HEK293 (cell line): ENCODE data around the gene NCKAP5L.

Experiments used
- CTCF ChIA-PET: fragments of 350-600 bp; formaldehyde crosslinking; extraction: SDS; loops from one replicate; lab custom pipeline; 2021; ENCODE audit warnings: antibody characterized with exemption; lab: Yijun Ruan, JAX
- POLR2A ChIA-PET: fragments of 300-600 bp; formaldehyde crosslinking; extraction: SDS; loops from one replicate; lab custom pipeline; 2020; ENCODE audit warnings: antibody characterized with exemption, inconsistent platforms; lab: Yijun Ruan, JAX
- H3K27ac ChIP-seq: fragments of 200-500 bp; sonication (Bioruptor generic); 2 replicates; pipeline ENCODE4 v1.5.1; 2014; ENCODE audit warnings: low read depth, low read length, control low read depth, inconsistent platforms; ENCODE audit errors: extremely low read depth
- H3K36me3 ChIP-seq, 2 experiments: fragments of 200-500 bp in 1 of 2; sonication (Bioruptor generic) in 1 of 2; 1 replicate in 1 of 2; 2 replicates in 1 of 2; pipeline ENCODE4 v1.5.1; 2014 to 2017; ENCODE audit warnings: inconsistent platforms in 2 of 2, low read length in 2 of 2; ENCODE audit not compliant: control insufficient read depth in 2 of 2, insufficient read depth in 1 of 2
- H3K4me1 ChIP-seq: fragments of 200-500 bp; sonication (Bioruptor generic); 2 replicates; pipeline ENCODE4 v1.5.1; 2014; ENCODE audit warnings: mild to moderate bottlenecking, low read length, inconsistent platforms; ENCODE audit not compliant: control insufficient read depth, insufficient read depth
- H3K4me3 ChIP-seq: 2 replicates; pipeline ENCODE4 v1.5.1; 2011; ENCODE audit warnings: low read depth, mild to moderate bottlenecking, control low read depth, low read length, moderate library complexity
- H3K9me3 ChIP-seq: fragments of 200-500 bp; sonication (Bioruptor generic); 2 replicates; pipeline ENCODE4 v1.5.1; 2014; ENCODE audit warnings: low read depth, low read length, inconsistent platforms; ENCODE audit not compliant: control insufficient read depth, insufficient read depth
- BCL11A ChIP-seq: fragments of 450-650 bp; formaldehyde crosslinking; IDR thresholded peaks from 2 replicates; pipeline ENCODE4 v1.5.1; 2016; ENCODE audit warnings: low read depth, missing biosample characterization, missing genetic modification characterization
- FEZF1 ChIP-seq: fragments of 450-650 bp; formaldehyde crosslinking; IDR thresholded peaks from 2 replicates; pipeline ENCODE4 v1.5.1; 2016; ENCODE audit warnings: missing biosample characterization, missing genetic modification characterization
- KLF1 ChIP-seq: fragments of 450-650 bp; formaldehyde crosslinking; IDR thresholded peaks from 2 replicates; pipeline ENCODE4 v1.5.1; 2016; ENCODE audit warnings: missing biosample characterization, missing genetic modification characterization
- OVOL3 ChIP-seq: fragments of 450-650 bp; formaldehyde crosslinking; IDR thresholded peaks from 2 replicates; pipeline ENCODE4 v1.5.1; 2016; ENCODE audit warnings: missing biosample characterization, missing genetic modification characterization
- SALL2 ChIP-seq: fragments of 450-650 bp; formaldehyde crosslinking; IDR thresholded peaks from 2 replicates; pipeline ENCODE4 v1.5.0; 2017; ENCODE audit warnings: missing biosample characterization, mild to moderate bottlenecking, missing genetic modification characterization, borderline replicate concordance
- ZNF184 ChIP-seq: fragments of 450-650 bp; IDR thresholded peaks from 2 replicates; pipeline ENCODE4 v1.5.1; 2018; ENCODE audit warnings: missing biosample characterization, mild to moderate bottlenecking, missing genetic modification characterization
- ZNF202 ChIP-seq: fragments of 450-650 bp; formaldehyde crosslinking; IDR thresholded peaks from 2 replicates; pipeline ENCODE4 v1.5.1; 2016; ENCODE audit warnings: missing biosample characterization, missing genetic modification characterization, borderline replicate concordance
- ZNF24 ChIP-seq: fragments of 450-650 bp; formaldehyde crosslinking; IDR thresholded peaks from 2 replicates; pipeline ENCODE4 v1.5.1; 2016; ENCODE audit warnings: missing biosample characterization, missing genetic modification characterization
- ZNF292 ChIP-seq: fragments of 450-650 bp; formaldehyde crosslinking; IDR thresholded peaks from 2 replicates; pipeline ENCODE4 v1.5.1; 2016; ENCODE audit warnings: low read depth, missing biosample characterization, missing genetic modification characterization, borderline replicate concordance
- ZNF324 ChIP-seq: fragments of 450-650 bp; formaldehyde crosslinking; IDR thresholded peaks from 2 replicates; pipeline ENCODE4 v1.5.1; 2016; ENCODE audit warnings: missing biosample characterization, missing genetic modification characterization
- ZNF335 ChIP-seq: fragments of 450-650 bp; formaldehyde crosslinking; conservative IDR thresholded peaks from 2 replicates; pipeline ENCODE4 v1.5.1; 2016; ENCODE audit warnings: missing biosample characterization, missing genetic modification characterization
- ZNF350 ChIP-seq: fragments of 450-650 bp; formaldehyde crosslinking; IDR thresholded peaks from 2 replicates; pipeline ENCODE4 v1.5.0; 2017; ENCODE audit warnings: missing biosample characterization, mild to moderate bottlenecking, missing genetic modification characterization
- ZNF37A ChIP-seq: fragments of 450-650 bp; IDR thresholded peaks from 2 replicates; pipeline ENCODE4 v1.5.1; 2018; ENCODE audit warnings: missing biosample characterization, missing genetic modification characterization
- ZNF426 ChIP-seq: fragments of 450-650 bp; formaldehyde crosslinking; IDR thresholded peaks from 2 replicates; pipeline ENCODE4 v1.5.1; 2017; ENCODE audit warnings: missing biosample characterization, missing genetic modification characterization, mild to moderate bottlenecking, inconsistent platforms, moderate library complexity
- ZNF473 ChIP-seq: fragments of 450-650 bp; formaldehyde crosslinking; IDR thresholded peaks from 2 replicates; pipeline ENCODE4 v1.5.1; 2017; ENCODE audit warnings: missing biosample characterization, missing genetic modification characterization
- ZNF610 ChIP-seq: fragments of 450-650 bp; formaldehyde crosslinking; IDR thresholded peaks from 2 replicates; pipeline ENCODE4 v1.5.1; 2016; ENCODE audit warnings: missing biosample characterization, missing genetic modification characterization, borderline replicate concordance
- ZNF701 ChIP-seq: fragments of 450-650 bp; formaldehyde crosslinking; IDR thresholded peaks from 2 replicates; pipeline ENCODE4 v1.5.1; 2016; ENCODE audit warnings: missing biosample characterization, missing genetic modification characterization
- ZNF768 ChIP-seq: fragments of 450-650 bp; formaldehyde crosslinking; IDR thresholded peaks from 2 replicates; pipeline ENCODE4 v1.5.1; 2018; ENCODE audit warnings: missing biosample characterization, mild to moderate bottlenecking, missing genetic modification characterization
- TF ChIP-seq, protein P1 (sequence below): fragments of 450-650 bp; formaldehyde crosslinking; IDR thresholded peaks from 2 replicates; pipeline ENCODE4 v1.5.1; 2016; ENCODE audit warnings: missing biosample characterization, missing genetic modification characterization
- TF ChIP-seq, protein P2 (sequence below): fragments of 450-650 bp; formaldehyde crosslinking; IDR thresholded peaks from 2 replicates; pipeline ENCODE4 v1.5.1; 2016; ENCODE audit warnings: missing biosample characterization, missing genetic modification characterization
- TF ChIP-seq, protein P3 (sequence below): fragments of 450-650 bp; formaldehyde crosslinking; IDR thresholded peaks from 2 replicates; pipeline ENCODE4 v1.5.1; 2016; ENCODE audit warnings: missing biosample characterization, missing genetic modification characterization

Gene NCKAP5L

DNA sequence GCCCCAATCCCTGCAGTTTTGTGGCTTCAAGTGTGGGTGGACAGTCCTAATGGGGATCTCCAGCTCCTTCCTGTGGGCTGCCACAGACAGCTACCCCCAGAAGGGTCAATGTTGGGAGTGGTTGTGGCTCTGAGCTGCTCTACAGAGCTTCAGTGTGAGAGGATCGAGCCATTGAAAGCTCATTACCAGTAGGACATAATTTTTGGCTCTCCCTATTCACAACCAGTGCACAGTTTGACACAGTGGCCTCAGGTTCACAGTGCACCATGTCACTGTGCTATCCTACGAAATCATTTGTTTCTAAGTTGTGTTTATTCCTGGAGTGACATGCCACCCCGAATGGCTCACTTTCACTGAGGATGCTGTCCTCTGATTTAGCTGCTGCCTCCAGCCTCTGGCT, 64.1 kb downstream of the NCKAP5L start:
- POLR2A ChIA-PET, result interaction anchor here (1.2 to 1.3 kb wide), 2 partner anchors 20 to 23 kb away, joined by 3 to 7 read pairs; partner anchors contain the start of gene TMBIM6
- H3K36me3 ChIP-seq, result peaks cover 34 to 58% of the 10 kb centered on the region in 2 experiments
- H3K27ac ChIP-seq, result no peak overlapping the region
- H3K4me1 ChIP-seq, result no peaks in the 10 kb centered on the region
- no peaks in the 10 kb centered on the region for H3K9me3 ChIP-seq
- no peak overlapping the region for H3K4me3 ChIP-seq
- CTCF ChIA-PET, result interaction anchor here (0.5 to 3.2 kb wide), 10 partner anchors 9 to 311 kb away, joined by 3 to 20 read pairs (median 4); partner anchors contain the start of gene TMBIM6
- TF ChIP-seq SALL2 (tag by site-specific recombination) (no peak), ZNF426 (tag by site-specific recombination) (no peak), ZNF768 (tag by site-specific recombination) (no peak), ZNF350 (tag by site-specific recombination) (no peak), BCL11A (no peak), ZNF202 (tag by site-specific recombination) (no peak), ZNF473 (no peak), ZNF37A (tag by site-specific recombination) (no peak), ZNF701 (tag by site-specific recombination) (no peak), ZNF324 (tag by site-specific recombination) (no peak), KLF1 (no peak), ZNF24 (no peak), ZNF292 (no peak), ZNF335 (tag by site-specific recombination) (no peak), OVOL3 (tag by site-specific recombination) (no peak), ZNF610 (tag by site-specific recombination) (no peak)
- TF ChIP-seq, protein P1, sequence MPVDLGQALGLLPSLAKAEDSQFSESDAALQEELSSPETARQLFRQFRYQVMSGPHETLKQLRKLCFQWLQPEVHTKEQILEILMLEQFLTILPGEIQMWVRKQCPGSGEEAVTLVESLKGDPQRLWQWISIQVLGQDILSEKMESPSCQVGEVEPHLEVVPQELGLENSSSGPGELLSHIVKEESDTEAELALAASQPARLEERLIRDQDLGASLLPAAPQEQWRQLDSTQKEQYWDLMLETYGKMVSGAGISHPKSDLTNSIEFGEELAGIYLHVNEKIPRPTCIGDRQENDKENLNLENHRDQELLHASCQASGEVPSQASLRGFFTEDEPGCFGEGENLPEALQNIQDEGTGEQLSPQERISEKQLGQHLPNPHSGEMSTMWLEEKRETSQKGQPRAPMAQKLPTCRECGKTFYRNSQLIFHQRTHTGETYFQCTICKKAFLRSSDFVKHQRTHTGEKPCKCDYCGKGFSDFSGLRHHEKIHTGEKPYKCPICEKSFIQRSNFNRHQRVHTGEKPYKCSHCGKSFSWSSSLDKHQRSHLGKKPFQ, result no peak
- TF ChIP-seq, protein P2, sequence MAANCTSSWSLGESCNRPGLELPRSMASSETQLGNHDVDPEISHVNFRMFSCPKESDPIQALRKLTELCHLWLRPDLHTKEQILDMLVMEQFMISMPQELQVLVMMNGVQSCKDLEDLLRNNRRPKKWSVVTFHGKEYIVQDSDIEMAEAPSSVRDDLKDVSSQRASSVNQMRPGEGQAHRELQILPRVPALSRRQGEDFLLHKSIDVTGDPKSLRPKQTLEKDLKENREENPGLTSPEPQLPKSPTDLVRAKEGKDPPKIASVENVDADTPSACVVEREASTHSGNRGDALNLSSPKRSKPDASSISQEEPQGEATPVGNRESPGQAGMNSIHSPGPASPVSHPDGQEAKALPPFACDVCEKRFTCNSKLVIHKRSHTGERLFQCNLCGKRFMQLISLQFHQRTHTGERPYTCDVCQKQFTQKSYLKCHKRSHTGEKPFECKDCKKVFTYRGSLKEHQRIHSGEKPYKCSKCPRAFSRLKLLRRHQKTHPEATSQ (tag by site-specific recombination), result no peak

DNA sequence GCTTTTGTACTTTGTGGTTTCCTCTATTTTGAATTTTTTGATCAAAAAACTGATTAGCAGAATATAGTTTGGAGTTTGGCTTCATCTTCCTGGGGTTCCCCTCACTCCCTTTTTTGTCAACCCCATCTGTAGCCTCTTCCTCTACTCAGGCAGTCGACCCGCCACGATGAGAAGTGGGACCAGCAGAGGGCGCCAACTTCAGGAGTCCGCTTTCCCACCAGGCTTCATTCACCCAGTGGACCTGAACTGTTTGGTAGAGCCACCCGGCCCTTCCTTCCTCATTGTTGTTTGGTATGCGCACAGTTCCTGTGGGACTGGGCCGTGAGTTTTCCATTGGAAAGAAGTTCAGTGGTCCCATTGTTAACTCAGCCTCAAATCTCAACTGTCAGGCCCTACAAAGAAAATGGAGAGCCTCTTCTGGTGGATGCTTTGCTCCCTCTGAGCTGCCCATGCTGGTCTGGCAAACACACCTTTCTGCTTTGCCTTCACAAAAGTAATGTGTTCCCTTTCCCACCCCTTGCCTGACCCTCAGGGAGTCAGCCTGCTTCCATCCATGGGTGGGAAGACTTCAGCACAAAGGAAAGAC, 65.1 kb downstream of the NCKAP5L start:
- TF ChIP-seq FEZF1 (tag by site-specific recombination) (no peak), ZNF184 (0 out of 2 replicates have a peak, but pooled peaks have one; percentile 21)
- TF ChIP-seq, protein P3, sequence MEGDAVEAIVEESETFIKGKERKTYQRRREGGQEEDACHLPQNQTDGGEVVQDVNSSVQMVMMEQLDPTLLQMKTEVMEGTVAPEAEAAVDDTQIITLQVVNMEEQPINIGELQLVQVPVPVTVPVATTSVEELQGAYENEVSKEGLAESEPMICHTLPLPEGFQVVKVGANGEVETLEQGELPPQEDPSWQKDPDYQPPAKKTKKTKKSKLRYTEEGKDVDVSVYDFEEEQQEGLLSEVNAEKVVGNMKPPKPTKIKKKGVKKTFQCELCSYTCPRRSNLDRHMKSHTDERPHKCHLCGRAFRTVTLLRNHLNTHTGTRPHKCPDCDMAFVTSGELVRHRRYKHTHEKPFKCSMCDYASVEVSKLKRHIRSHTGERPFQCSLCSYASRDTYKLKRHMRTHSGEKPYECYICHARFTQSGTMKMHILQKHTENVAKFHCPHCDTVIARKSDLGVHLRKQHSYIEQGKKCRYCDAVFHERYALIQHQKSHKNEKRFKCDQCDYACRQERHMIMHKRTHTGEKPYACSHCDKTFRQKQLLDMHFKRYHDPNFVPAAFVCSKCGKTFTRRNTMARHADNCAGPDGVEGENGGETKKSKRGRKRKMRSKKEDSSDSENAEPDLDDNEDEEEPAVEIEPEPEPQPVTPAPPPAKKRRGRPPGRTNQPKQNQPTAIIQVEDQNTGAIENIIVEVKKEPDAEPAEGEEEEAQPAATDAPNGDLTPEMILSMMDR (tag by site-specific recombination), result 0 out of 2 replicates have a peak, but pooled peaks have one; percentile 25

More for the DNA sequence above, 65.1 kb downstream of the NCKAP5L start:
- Histone ChIP-seq H3K27ac (no peak overlapping the region), H3K9me3 (no peaks in the 10 kb centered on the region), H3K4me1 (no peaks in the 10 kb centered on the region), H3K4me3 (no peak overlapping the region), H3K36me3 (peaks cover 44 to 68% of the 10 kb centered on the region in 2 experiments)
- ChIA-PET POLR2A (interaction anchor here (1.3 to 2.3 kb wide), 1 partner anchor 22 kb away, joined by 7 to 8 read pairs; the partner anchor contains the start of gene TMBIM6), CTCF (interaction anchor here (0.7 to 3.2 kb wide), 18 partner anchors 10 to 725 kb away, joined by 3 to 20 read pairs (median 6); partner anchors contain the start of gene TMBIM6)
